GM19467 (cell line): ENCODE measurements around the gene BUB3.

ENCODE experiments used
- ATAC-seq: cut with Tn5 transposase; IDR thresholded peaks from one replicate; pipeline ENCODE4 v1.9.1; 2021; ENCODE audit warnings: mild to moderate bottlenecking, moderate library complexity; ENCODE audit not compliant: unreplicated experiment

BUB3 gene, protein sequence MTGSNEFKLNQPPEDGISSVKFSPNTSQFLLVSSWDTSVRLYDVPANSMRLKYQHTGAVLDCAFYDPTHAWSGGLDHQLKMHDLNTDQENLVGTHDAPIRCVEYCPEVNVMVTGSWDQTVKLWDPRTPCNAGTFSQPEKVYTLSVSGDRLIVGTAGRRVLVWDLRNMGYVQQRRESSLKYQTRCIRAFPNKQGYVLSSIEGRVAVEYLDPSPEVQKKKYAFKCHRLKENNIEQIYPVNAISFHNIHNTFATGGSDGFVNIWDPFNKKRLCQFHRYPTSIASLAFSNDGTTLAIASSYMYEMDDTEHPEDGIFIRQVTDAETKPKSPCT

DNA sequence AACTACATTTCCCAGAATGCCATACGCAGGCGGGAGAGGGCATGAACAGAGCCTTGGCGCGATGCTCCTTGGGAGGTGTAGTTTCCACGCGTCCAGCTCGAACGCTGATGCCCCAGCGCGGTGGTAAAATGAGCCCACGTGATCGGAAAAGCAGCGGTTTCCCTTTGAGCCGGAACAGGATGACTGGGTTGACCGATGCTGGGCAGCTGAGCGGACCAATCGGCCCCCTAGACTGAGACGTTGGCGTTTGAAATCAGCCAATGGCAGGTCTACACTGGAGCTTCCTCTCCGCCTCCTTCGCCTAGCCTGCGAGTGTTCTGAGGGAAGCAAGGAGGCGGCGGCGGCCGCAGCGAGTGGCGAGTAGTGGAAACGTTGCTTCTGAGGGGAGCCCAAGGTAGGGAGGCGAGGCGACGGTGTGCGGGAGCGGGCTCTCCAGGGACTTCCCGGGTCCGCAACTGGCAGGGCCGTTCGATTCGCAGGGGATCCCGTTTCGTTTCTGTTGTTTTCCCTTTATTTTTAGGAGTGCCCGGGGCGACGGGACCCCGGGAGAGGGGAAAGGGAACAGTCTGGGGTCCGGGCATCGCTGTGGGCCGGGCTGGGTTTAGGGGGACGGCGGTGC, at the start of gene BUB3:
TSS of gene BUB3 (plus strand) at position 311 of the 619 bp plus-strand sequence. CDS start 516 bp downstream, outside the sequence.
- ATAC-seq = peak; percentile 89

DNA sequence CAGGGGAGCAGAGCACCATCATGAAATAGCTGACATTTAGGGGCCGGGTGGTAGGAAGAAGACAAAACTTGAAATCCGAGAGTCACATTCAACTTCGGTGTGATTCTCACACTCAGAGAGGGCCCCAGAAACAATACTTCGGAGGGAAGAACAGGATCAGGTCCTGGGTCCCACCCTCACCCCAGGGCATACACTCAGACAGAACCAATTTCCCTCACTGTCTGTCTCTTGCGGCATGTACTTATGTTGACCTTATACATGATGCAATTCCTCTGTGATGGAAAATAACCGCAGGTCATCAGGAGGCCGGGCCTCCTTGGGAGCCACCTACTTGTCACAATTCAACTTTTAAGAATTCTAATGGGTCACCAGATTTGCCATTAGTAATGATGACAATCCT, 44.7 kb upstream of the BUB3 start:
- ATAC-seq = no peak

DNA sequence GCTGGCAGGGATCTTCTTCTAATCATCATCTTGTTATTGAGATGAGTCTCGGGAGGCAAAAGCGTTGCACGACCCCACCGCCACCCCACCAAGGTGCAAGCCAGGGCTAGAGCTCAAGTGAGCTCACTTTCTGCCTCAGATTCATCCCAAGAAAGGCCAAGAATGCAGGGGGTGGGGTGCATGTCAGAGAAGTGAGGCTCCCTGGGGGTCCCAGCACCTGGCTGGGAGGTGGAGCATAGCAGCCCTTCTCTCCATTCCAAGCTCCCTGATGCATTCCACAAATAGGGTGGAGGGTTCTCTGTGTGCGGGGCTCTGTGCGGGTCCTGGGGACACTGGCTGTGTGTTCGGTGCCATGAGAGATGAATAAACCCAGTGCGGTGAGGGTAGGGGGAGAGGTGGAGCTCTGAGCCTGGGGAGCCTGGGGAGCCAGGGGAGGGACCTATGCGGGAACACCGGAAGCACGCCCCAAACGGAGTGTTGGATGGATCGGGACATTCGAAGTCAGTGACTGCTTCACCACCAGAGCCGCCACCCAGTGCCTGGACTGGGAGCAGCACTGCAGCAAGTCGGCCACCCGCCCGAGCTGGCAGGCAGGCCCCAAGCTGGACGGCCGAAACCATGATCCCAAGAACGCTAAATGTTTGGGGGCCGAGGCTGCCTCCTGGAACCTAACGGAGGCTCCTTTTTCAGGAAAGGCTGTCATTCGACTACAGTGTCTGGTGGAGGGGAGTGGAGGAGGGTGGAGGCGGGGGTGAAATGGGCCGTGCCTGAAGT, 36.4 kb upstream of the BUB3 start:
- no peak for ATAC-seq

DNA sequence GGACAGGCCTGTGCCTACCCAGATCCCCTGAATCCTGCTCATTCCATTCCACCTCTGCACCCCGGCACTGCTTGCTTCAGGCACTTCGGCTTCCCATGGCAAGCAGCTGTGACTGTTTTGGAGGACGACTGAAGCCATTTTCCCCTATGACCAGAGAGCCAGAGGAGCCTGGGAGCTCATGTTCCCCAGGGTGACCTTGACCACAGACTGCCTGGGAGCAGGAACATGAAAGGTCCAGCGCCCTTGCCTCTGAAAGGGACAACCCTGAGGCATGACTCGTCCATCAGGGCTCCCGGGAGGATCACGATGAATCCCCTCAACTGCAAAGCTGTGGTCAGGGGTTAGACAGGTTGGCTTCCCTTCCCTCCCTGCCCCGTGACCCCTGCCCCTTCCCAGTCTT, 35.1 kb upstream of the BUB3 start:
- no peak for ATAC-seq

DNA sequence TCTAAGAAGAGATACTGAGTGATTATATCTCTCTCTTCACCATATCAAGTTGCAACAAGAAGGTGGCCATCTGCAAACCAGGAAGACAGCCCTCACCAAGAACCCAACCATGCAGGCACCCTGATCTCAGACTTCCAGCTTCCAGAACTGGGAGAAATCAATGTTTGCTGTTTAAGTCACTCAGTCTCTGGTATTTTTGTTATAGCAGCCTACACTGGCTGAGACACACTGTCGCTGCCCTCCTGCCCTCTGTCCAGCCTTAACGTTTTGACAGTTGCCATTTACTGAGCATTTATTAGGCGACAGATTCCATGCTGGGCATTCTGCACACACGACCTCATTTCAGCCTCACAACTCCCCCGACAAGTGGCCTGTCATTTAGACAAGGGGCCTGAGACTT, 28.0 kb upstream of the BUB3 start:
- no peak for ATAC-seq

DNA sequence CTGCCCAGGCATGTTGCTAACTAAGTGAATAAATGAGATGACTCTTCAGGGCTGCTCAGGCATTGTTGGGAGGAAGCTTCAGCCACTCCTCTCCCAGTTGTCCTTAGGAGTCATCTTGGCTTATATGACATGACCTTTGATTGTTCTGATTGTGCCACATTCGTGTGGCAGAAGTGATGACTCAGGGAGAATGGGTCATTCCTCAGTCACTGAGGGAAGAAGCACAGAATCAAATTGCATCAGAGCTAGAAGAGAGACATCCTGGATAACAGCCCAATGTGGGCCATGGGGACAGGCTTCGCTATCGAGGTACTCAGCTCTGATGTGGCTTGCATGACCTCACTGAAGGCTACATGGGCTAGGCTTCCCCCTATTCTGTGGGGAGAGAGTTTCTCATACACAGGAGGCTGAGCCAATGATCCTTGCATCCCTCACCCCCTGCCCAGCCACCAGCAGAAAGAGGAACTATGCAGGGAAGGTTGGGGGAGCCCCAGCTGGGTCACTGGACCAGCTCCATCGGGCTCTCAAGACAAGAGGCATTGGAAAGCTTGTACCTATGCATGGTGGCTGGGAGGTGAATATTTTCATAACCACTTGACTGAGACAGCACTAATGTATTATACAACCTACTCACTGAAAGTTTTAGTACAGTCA, 24.5 kb upstream of the BUB3 start:
- no peak for ATAC-seq

DNA sequence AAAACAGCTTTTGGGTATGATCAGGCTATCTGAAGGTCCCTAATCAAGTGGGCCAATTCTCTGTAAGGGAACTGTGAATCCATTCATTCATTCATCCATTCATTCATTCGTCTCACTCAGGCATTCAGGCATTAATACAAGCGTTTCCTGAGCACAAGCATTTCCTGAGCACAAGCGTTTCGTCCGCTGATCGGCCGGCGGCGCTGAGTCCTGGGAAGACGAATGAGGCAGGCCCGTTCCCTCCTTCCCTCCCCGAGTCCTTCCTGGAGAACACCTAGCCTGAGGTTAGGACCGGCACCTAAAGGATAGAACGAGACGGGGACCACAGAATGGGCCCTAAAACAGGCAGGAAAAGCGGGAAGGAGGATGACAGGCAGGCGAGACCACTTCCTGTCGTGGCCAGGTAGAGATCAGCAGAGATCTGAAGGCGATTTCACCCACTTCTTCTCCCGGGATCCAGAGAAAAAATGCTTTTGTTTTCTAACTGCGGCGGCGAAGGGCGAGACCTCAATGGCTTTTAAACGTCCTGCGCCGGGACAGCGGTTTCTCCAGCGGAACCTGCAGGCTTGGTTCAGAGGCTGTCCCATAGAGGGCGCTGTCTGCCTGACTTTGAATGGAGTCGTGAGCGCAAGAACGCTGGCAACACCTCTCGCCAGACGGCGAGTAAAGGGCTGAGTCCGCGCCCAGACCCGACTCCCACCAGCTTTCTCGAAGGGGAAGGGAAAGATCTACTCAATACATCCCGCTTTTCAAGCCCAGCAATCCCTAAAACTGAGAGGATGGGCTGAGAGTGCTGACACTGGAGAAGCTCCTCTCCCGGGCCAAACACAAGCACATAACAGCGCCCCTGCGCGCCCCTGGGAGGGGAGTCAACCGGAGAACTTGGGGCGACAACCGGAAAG, 21.4 kb upstream of the BUB3 start:
- no peak for ATAC-seq

DNA sequence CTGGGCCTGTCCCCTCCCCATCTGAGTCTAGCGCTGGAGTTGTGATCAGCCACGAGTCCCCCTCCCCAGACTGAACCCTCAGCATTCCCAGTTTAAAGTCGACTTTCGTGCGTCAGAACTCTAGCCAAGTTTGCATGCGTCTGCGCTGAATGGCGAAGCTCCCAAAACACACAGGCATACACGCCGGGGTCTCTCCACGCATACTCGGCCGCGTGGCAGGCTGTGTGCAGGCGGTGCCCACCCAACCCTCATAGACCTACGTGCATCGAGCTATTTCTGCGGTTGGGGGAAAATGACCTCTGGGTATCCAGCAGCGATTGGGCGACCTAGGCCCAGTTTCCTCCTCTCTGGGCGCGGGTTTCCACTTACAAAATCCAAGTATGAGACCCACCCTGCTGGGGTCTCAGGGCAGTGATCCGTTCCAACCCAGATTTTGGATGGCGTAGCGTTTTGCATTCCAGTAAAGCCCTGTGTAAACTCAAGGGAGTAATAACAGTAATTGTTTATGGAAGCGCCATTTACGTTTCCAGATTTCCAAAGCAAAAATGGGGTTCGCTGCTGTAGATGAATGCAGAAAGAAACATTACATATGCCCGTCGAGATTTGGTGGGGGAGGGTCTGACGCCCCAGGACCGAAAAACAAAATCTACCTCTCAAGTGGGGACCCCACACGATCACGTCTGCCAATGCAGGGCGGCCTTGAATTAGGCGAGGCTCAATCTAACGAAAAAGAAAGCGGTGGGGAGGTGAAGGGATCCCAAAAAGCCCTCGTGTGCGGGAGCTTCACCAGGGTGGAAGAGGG, 20.5 kb upstream of the BUB3 start:
- no peak for ATAC-seq

DNA sequence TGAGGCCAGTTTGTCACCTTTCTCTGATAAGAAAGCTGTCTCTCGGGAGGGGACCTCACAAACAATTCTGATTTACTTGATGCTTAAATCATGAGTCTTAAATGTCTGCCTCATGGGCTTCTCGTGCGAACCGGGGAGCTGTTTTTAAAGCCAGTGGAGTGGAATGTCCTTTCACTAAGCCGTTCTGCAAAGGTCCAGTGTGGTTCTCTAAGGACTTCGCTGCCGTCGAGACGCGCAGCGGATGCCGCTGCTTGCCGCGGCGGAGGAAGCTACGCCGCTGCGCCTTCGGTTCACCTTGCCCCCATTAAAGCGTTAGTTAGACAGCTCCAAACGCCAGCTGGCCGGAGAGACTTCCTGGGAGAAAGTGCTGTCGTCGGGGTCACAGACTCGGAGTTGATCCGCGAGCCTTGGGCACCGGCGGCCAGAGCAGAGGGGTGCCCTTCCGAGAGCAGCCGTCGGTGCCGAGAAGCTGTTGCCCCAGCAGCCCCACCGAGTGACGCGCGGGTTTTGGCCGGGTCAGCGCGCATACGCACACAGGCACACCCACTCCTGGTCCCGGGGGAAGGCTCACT, 19.8 kb upstream of the BUB3 start:
- no peak for ATAC-seq

DNA sequence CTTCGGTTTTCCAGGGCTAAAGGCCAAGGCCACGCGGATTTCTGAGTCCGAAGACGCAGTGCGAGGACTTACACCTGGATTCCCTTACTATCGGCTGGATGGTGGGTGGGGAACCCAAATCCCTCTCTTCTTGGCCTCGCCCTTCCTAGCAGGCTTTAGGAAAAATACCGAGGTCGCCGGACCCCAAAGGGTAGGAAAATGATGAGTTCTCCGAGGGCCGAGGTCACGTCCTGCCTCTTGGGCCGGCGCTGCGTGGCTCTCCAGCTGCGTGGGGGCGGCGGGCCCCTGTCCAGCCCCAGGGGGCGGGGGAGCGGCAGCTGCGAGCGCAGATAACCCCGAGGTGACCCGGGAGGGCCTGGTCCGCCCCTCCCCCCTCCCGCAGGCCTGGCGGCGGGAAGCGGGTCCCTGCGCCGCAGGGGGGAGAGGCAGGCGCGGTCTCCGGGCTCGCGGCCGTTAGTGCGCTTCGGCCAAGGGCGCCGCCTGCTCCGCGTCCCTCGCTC, 19.2 kb upstream of the BUB3 start:
- no peak for ATAC-seq

DNA sequence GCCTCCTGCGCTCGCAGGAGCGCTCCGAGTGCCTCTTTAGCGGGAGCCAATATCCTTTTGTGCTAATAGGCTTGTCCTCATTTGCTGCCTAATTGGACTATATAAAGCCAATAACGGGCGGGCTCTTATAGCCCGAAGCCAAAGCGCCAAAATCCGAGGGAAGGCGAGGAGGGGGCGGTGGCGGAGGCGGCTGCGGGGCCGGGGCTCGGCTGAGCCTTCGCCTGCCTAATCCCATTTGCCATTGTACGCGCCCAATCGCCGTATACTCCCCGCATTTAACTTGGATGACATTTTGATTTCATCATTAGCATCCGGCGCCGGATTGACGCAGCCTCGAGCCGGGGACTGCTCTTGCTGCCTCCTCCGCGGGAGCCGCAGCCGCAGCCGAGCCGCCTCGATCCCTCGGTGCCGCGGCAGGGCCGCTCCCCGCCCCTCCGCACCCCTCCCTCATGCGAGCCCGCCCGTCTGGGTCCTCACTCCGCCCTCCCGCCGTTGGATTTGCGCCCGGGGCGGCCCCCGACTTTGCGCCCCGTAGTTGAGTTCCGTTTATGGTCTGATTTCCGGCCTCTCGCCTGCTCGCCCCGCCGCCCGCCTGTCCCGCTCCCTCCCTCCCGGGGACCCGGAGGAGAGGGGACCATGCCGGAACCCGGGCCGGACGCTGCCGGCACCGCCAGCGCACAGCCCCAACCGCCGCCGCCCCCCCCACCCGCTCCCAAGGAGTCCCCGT, 18.6 kb upstream of the BUB3 start, which contains the start of gene HMX3:
TSS of gene HMX3 (plus strand) at position 556 of the 727 bp plus-strand sequence. CDS start at position 637, 81 bp downstream.
- ATAC-seq = no peak

DNA sequence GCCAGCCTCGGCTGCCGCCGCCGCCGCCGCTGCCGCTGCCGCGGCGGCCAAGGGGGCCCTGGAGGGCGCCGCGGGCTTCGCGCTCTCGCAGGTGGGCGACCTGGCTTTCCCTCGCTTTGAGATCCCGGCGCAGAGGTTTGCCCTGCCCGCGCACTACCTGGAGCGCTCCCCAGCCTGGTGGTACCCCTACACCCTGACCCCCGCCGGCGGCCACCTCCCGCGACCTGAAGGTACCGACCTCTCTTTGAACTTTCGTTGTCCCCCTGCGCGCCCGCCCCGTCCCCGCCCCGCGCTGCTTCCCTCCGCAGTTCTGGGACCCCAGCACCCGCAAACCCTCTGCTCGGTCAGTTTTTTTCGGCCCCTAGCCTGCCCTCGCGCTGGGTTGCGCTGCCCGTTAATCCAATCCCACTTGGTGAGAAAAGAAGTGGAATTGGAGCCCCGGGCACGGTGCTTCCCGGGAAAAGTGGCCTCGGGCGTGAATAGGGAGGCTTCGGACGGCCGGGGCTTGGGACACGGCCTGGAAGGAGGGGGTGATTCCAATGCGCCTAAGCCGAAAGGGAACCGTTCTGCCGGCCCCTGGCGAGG, 17.9 kb upstream of the BUB3 start:
- no peak for ATAC-seq

DNA sequence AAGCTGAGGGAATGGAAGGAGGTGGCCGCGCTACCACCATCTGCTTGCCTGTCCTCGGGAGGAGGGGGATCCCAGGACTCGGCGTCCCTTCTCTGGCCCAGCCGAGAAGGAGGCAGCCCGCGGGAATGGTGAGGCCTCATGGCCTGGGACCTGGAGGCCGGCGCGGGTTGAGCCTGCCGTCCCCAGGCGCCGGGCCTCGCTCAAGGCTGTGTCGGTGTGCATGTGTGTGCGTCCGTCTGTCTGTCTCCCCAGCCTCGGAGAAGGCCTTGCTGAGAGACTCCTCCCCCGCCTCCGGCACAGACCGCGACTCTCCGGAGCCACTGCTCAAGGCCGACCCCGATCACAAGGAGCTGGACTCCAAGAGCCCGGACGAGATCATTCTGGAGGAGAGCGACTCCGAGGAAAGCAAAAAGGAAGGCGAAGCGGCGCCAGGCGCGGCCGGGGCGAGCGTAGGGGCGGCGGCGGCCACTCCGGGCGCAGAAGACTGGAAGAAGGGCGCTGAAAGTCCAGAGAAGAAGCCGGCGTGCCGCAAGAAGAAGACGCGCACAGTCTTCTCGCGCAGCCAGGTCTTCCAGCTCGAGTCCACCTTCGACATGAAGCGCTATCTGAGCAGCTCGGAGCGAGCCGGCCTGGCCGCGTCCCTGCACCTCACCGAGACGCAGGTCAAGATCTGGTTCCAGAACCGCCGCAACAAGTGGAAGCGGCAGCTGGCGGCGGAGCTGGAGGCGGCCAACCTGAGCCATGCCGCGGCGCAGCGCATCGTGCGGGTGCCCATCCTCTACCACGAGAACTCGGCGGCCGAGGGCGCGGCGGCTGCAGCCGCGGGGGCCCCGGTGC, 17.2 kb upstream of the BUB3 start:
- ATAC-seq = no peak

DNA sequence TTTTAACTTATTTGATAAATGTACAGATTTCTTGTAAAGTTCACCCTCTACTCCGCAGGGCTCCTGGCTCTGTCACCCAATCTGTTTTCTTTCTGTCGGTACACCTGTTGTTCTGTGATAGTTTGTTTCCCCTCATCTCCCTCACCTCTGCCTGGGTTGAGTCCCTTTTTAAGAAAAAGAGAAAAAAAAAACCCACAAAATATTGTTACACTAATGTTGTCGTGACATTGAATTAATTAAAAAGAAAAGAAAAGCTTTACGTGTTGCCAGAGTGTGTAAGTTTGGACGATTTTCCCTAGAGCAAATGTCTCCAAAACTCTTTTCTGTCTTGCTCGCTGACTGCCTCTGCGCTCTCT, 15.1 kb upstream of the BUB3 start:
- no peak for ATAC-seq

DNA sequence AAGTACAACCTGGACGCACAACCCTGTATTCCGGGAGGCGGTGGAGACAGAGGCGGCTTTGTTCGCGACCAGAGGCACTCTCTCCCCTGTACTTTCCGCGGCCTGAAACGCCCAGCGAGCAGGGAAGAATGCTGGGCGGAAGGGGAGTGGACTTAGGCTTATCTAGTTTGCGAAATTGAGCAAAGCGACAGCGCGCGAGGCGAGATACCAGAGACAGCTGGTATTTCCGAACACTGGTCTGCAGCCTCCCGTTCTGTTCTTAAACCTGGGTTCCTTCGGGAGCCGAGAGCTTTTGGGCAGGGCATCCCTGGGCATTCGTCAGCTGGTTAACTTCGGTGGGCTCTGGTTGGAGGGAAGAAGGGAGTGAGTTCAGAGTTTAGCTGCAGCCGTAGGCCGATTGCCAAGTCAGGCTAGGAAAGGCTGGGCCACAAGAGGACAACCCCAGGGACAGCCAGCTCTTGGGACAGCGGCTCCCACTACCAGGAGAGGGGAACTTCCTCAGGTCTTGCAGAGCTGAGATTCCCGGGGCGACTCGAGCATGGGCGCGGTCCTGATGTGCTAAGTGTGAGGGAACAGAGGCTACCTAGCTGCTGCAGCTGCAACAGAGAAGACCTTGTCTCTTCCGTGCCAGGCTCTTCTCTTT, 14.6 kb upstream of the BUB3 start:
- no peak for ATAC-seq

DNA sequence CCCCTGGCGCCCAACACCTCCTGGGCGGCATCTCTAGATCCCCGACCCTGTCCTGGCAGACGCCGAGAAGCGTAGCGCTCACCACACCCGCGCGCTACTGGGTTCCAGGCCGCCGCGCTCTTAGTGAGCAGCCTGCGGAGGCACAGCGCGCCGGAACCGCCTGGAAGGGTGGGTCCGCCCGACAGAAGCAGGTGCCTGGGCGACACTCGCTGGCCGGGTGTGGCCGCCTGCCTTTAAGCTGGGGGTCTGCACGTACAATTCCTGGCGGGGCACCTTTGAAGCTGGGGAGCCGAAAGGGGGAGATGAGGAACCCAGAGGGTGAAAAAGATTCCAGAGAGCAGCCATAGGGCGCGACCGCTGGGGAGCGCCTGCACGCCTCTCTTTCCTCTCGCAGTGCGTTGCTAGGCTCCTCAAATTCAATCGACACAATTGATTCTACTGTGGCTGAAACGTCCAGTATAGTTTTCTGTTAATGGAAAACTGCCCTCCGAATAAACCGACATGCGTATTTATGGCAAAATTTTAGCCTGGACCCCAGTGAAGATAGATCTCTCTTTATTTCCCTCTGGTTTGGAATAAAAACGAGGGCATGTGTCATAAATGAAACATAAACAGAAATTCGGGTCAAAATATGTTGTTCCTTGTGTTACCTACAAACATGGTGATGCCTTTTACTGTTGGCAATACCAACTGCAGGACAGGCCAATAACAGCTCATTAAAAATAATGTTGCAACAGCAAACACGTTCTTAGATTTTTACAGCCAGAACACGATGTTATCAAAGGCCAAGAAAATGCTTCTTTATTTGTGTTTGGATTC, 13.8 kb upstream of the BUB3 start:
- no peak for ATAC-seq
